ENCODE data around the gene SENP6.
"Not testable (repeated sequence)": the region's sequence is repeated elsewhere in the genome, so short reads cannot be mapped to it uniquely, and the experiment has no call there.

SENP6 gene, protein sequence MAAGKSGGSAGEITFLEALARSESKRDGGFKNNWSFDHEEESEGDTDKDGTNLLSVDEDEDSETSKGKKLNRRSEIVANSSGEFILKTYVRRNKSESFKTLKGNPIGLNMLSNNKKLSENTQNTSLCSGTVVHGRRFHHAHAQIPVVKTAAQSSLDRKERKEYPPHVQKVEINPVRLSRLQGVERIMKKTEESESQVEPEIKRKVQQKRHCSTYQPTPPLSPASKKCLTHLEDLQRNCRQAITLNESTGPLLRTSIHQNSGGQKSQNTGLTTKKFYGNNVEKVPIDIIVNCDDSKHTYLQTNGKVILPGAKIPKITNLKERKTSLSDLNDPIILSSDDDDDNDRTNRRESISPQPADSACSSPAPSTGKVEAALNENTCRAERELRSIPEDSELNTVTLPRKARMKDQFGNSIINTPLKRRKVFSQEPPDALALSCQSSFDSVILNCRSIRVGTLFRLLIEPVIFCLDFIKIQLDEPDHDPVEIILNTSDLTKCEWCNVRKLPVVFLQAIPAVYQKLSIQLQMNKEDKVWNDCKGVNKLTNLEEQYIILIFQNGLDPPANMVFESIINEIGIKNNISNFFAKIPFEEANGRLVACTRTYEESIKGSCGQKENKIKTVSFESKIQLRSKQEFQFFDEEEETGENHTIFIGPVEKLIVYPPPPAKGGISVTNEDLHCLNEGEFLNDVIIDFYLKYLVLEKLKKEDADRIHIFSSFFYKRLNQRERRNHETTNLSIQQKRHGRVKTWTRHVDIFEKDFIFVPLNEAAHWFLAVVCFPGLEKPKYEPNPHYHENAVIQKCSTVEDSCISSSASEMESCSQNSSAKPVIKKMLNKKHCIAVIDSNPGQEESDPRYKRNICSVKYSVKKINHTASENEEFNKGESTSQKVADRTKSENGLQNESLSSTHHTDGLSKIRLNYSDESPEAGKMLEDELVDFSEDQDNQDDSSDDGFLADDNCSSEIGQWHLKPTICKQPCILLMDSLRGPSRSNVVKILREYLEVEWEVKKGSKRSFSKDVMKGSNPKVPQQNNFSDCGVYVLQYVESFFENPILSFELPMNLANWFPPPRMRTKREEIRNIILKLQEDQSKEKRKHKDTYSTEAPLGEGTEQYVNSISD

DNA sequence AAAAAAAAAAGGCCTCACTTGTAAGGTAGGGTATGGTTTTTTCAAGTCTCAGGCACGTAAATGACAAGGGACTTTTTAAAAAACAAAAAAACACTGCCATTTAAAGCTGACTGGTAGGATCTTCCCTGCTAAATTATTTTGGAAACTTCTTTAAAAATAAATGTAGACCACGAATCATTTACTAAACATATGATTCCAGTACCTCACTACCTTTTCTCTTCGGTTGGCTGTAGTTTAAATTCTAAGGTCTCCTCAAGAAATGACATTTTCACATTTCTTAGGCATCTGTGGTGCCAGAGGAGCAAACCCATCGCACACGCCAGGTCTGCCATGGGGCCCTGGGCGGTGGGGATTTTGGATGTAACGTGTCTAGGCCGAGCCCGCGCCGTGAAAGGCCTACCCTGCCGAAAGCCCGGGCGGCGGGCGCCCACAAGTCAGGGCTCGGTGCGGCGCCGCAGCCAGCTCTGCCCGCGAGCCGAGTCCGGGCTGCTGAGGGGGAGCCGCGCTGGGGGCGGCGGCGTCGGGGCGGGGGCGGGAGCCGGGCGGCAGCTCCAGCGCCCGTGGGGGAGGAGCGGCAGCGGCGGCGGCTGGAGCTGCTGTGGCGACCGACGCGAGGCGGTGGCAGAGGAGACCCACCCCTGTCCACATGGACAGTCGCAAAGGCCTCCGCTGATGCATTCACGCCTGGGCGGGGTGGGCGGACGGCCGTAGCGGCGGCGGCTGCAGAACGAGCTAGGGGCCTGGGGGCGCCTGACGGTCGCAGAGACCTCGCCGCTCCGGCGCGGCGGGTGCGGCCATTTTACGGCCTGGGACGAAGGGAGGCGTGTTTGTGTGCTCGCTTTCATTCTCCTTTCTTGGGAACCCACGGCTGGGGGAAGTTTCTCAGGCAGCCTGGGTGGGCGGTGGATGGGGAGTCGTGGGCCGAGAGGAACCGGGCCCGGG, at the start of gene SENP6:
Gene SENP6, plus strand, starts transcription at position 577 of the 942 bp plus-strand sequence. CDS start 645 bp downstream, outside the sequence.
- peak; percentile 87 for DNase-seq

DNA sequence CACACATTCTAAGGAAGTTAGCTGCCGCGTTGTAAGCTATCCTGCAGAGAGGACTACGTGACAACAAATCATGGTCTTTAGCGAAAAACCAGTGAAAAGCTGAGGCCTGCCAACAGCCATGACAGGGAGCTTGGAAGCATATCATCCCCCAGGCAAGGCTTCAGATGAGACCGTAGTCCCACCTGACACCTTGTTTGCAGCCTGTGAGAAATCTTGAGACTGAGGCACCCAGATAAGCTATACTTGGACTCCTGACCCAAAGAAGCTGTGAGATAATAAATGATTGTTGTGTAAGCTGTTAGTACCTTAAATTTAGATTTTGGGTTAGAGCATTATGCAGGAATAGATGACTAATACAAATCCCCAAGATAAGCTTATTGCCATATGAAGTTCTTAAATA, 45.4 kb upstream of the SENP6 start:
- DNase-seq: no peak

DNA sequence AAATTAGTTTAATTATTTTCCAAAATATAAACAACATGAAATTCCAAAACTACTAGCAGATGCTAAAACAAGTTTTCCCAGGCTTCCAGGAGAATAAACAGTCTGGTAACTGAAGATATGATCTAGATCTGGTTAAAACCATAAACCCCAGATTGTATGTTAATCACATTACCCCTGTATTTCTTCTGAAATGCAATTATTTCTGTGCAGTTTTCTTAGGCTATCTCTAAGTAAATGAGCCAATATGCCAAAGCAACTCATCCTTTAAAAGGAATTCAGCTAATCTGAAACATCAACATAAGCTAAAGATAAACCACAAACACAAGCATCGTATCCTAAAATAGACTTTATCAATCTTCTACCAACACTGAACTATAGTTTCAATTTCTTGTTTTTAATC, 44.6 kb upstream of the SENP6 start:
- no peak for DNase-seq

DNA sequence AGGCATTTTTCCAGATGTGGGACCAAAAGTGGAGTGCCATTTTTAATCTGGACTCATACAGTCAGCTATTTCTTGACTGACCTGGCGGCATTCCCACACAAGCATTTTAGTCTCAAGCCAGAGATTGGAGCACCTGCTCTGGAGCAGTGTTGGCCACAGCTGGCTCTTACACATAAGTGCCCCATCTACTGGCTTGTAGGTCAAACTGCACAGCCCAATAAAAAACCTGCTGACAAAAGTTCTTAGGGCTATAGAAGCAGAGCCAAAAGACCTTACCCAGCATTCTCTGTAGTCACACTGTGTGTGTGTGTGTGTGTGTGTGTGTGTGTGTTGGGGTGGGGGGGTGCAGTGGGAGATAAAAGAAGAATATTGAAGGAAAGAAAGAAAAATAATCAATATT, 38.6 kb upstream of the SENP6 start:
- peak; percentile 48 for DNase-seq

DNA sequence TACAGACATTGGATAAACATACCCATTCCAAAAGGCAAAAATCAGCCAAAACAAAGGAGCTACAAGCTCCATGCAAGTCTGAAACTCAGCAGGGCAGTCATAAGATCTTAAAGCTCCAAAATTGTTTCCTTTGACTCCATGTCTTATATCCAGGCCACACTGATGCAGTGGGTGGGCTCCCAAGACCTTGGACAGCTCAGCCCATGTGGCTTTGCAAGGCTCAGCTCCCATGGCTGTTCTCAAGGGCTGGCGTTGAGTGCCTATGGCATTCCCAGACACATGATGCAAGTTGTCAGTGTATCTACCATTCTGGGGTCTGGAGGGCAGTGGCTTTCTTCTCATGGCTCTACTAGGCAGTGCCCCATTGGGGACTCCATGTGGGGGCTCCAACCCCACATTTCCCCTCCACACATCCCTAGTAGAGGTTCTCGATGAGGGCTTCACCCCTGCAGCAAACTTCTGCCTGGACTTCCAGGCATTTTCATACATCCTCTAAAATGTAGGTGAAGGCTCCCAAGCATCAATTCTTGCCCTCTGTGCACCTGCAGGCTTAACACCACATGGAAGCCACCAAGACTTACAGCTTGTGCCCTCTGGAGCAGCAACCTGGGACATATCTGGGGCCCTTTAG, 35.4 kb upstream of the SENP6 start:
- DNase-seq: no peak

DNA sequence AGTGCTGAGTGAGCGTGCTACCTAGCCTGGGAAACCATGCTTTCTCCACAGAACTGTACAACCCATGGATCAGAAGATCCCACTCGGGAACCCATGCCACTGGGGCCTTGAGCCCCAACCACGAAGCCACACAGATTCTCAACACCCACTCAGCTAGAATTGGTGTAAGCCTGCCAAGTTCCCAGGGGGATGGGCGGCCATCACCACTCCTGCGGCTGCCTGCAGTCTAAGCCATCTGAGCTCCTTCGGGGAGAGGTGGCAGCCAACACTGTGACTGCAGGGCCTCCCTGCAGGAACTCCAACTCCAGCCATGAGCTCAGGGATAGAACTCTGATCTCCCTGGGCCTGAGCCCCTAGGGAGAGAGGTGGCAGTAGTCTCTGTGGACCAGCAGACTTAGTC, 33.6 kb upstream of the SENP6 start:
- DNase-seq: no peak

DNA sequence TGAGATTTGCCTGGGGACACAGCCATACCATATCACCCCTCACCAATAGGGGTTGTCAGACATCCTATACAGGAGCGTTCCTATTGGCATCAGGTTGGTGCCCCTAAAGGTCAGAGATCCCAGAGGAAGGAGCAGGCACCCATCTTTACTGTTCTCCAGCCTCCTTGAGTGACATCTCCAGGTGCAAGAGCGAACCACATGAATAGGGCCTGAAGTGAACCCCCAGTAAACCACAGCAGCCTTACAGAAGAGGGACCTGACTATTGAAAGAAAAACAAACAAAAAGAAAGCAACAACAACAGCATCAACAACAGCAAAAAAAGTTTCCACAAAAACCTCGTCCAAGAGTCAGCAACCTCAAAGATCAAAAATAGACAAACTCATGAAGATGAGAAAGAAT, 32.7 kb upstream of the SENP6 start:
- no peak for DNase-seq

DNA sequence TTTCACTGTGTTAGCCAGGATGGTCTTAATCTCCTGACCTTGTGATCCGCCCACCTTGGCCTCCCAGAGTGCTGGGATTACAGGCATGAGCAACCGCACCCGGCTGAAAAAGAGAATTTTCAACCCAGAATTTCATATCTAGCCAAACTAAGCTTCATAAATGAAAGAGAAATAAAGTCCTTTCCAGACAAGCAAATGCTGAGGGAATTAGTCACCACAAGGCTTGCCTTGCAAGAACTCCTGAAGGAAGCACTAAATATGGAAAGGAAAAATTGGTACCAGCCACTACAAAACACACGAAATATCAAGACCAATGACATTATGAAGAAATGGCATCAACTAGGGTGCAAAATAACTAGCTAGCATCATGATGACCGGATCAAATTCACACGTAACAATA, 31.0 kb upstream of the SENP6 start:
- DNase-seq: peak; percentile 31

DNA sequence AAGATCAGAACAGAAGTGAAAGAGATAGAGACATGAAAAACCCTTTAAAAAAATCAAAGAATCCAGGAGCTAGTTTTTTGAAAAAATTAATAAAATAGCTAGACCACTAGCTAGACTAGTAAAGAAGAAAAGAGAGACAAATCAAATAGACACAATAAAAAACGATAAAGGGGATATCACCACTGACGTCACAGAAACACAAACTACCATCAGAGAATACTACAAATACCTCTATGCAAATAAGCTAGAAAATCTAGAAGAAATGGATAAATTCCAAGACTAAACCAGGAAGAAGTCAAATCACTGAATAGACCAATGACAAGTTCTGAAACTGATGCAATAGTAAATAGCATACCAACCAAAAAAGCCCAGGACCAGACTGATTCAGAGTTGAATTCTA, 29.6 kb upstream of the SENP6 start:
- no peak for DNase-seq

DNA sequence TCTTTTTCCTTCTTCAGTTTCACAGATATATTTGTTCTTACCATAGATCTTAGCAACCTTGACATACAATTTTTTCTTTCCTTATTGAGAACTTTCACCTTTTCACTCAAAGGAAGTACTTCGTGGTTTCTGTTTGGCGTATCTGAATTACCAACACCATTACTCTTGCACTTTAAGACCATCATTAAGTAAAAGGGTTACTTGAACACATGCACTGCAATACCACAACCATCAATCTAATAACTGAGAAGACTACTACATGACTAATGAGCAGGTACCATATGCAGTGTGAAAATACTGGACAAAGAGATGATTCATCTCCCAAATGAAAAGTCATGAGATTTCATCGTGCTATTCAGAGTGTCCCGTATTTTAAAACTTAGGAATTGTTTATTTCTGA, 21.7 kb upstream of the SENP6 start:
- no peak for DNase-seq

DNA sequence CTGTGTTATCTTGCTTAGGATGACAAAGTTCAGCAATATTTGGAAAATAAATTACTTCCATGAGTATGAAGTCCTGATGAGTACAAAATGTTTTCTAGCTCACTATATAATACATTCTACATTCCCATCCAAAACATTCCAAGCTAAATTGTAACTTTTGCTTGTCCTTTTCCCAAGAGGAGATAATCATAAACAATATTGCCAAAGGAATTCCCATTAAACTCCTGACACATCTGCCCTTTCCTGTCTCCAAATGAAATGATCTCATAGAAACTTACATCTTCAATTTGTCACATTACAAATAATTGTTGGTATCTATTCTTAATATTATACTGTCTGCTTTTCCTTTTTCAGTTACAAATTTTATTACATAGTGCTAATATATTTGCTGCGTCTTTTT, 20.4 kb upstream of the SENP6 start:
- DNase-seq: peak; percentile 13

DNA sequence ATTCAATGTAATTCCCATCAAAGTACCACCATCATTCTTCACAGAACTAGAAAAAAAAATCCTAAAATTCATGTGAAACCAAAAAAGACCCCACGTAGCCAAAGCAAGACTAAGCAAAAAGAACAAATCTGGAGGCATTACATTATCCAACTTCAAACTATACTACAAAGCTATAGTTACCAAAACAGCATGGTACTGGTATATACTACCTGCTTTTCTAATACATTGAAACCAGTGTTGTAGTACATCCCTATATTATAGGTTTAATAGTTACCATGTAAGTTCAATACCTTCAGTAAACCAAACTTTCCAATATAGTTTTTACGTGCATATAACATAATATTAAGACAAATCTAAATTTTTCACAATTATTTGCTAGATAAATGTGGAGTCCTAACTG, 17.1 kb upstream of the SENP6 start:
- not testable (repeated sequence) for DNase-seq

DNA sequence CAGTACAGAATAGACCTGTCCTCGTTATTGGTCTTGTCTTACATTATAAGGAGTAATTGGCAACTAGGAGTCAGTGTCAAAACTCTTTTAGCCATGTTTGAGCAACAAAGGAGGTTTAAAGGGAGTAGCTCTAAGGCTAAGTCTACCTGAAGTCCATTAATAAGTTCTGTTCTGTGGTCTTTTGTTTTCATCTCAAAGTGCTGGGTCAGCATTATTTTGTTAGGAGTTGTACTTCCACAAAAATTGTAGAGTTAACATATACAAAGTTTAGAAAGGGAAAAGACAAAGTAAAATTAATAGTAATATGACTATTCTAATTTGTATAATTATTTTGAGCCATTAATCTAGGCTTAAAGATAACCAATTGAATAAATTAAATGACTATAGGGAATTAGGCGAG, 12.7 kb upstream of the SENP6 start:
- no peak for DNase-seq

DNA sequence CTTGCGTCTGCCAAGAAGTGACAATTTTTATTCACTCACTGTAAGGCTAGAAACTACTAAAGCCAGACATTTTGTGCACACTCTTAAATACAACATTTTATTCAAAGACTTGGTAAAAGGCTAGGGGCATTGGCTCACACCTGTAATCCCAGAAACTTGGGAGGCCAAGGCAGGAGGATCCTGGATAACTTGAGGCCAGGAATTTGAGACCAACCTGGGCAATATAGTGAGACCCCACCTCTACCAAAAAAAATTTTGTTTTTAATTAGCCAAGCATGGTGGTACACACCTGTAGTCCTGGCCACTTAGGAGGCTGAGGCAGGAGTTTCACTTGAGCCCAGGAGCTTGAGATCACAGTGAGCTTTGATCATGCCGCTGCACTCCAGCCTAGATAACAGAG, 11.3 kb upstream of the SENP6 start:
- no peak for DNase-seq

DNA sequence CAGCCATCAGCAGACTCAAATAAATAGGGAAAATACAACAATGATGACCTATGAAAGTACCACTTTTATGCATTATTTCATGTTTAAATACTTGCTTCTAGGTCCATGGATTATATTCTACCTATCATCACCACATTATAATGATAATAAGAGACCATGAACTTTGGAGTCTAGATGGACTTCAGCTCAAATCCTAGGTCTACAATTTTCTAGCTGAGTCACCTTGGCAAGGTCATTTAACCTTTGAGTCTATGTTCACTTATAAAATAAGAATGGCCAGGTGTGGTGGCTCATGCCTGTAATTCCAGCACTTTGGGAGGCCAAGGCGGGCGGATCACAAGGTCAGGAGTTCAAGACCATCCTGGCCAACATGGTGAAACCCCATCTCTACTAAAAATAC, 5.3 kb upstream of the SENP6 start:
- not testable (repeated sequence) for DNase-seq

DNA sequence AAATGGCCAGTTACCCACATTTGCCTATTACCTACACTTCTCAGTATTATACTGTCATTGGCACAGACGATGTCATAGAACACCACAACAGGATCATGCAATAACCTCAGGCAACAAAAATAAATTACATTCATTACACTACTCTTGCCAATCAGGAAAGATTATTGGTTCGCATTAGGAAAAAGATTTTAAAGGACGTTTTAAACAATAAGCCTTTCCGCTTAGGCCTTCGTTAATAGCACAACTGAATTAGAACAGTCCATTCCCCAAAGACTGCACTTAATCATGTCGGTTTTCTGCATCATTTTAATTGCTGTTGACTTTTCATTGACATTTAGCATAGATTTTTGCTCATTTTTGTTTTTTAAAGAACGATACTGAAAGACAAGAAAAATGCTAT, 912 bp upstream of the SENP6 start:
- DNase-seq: no peak

DNA sequence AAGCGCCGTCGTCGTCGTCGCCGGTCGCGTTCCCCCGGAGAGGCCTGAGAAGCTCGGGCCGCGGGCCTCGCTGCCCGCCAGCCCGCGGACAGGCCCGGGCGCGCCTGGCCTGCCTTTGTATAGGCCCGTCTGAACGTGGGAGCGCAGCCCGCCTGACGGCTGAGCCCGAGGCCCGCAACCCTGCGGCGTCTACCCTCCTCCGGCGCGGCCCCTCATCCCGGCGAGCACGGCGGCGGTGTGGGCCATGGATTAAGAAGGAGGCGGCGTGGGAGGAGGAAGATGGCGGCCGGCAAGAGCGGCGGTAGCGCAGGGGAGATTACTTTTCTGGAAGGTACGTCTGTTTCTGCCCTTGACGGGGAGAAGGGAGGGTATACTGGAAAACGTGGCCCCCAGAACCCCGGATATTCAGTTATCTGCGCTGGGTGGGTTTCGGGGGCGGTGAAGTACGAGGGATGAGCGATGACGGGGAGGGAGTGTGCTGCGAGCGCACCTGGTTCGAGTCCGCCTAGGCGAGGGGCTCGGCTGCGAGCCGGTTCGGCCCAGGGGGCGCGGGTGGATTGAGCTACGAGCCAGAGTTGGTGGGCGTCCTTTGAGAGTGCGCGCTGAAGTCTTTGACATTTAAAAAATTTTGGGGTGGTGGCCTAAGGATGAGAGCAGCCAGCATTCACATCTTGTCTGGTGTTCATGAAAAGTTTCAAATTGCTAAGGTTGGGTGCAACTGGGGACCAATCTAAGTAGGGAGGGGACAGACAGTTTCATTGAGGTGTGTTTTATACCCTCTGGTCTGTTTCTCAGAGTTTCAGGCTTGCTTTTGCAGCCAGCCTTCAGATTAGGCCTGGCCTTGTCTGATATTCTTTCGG, 796 bp downstream of the SENP6 start:
- peak; percentile 49 for DNase-seq

DNA sequence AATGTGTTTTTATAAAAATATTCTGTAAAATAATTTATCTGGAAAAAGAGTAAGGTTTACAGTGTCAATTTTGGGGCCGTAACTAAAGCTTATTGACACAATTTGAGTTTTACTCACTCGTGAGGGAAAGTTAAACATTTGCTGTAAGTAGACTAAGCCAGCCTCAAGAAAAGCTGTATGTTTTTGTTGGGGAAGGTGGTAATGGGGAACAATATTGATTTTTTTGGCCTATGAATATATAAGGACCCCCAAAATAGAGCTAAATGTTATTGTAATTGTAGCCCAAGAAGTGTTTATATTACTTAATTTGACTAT, 1.4 kb downstream of the SENP6 start:
- DNase-seq: no peak

DNA sequence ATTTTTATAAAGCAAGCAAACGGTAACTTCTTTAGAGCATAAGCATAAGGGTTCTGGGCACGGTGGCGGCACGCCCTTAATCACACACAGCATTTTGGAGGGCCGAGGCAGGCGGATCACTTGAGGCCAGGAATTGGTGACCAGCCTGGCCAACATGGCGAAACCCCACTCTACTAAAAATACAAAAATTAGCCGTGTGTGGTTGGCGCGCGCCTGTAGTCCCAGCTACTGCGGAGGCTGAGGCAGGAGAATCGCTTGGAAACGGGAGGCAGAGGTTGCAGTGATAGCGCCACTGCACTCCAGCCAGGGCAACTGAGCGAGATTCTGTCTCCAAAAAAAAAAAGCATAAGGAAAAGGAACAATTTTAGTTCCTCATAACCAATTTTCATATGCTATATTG, 2.6 kb downstream of the SENP6 start:
- no peak for DNase-seq

DNA sequence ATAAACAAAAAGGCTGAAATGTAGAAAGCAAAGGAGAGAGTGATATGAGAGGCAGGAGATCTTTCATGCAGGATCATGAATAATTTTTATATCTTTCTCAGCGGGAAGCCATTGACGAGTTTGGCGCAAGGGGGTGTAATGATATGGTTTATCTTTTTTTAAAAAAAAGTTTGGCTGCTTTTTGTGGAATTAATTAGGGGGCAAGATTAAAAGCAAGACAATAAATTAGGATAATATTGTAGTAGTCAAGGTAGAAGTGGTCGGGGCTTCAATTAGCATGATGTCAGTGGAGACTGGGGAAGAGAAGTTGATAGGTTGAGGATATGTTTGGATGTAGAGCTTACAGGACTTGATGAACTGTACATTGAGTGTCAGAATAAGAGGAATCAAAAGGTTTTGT, 4.0 kb downstream of the SENP6 start:
- no peak for DNase-seq

DNA sequence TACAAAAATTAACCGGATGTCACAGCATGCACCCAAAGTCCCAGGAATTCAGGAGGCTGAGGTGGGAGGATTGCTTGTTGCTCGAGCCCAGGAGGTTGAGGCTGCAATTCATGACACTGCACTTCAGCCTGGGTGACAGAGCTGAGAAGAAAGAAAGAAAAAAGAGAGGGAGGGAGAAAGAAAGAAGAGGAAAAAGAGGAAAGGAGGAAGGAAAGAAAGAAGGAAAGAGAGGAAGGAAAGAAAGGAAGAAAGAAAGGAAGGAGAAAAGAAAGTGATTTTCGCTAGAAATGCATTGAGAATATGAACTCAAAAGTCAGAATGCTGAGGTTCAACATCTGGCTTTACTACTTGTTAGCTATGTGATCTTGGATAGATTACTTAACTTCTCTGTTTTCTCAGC, 6.6 kb downstream of the SENP6 start:
- DNase-seq: no peak

Data from EL (cell line).